Kidney epithelial cell (primary cell): ENCODE results near the gene MAP7. TPM values are rescaled to one million over a fixed set of nuclear protein-coding genes. Genes with fewer than 3 reads are reported as not detected.

Experiments used
- DNase-seq: peaks from one replicate; pipeline ENCODE4 v3.0.0-alpha.2; 2010; ENCODE audit warnings: low read depth
- H3K27me3 ChIP-seq: 2 replicates; pipeline ENCODE4 v1.6.0; 2011; ENCODE audit warnings: low read length; ENCODE audit not compliant: control insufficient read depth, insufficient read depth
- H3K36me3 ChIP-seq: 2 replicates; pipeline ENCODE4 v1.5.1; 2011; ENCODE audit warnings: low read length; ENCODE audit not compliant: control insufficient read depth, insufficient read depth
- H3K4me3 ChIP-seq: 2 replicates; pipeline ENCODE4 v1.5.1; 2011; ENCODE audit warnings: low read depth, mild to moderate bottlenecking, control low read depth, low read length
- CTCF ChIP-seq: IDR thresholded peaks from 2 replicates; pipeline ENCODE4 v1.5.1; 2011; ENCODE audit warnings: mild to moderate bottlenecking, moderate library complexity, low read length, control low read depth, inconsistent platforms; ENCODE audit not compliant: insufficient read depth, poor library complexity, severe bottlenecking
- total RNA-seq: library from RNA; depleted of rRNA; stranded (reverse); fragments of >200 nt; gene quantifications from 2 replicates; pipeline ENCODE4 v1.2.3, GENCODE V29; 2015

MAP7 gene
- total RNA-seq, 1 donor from 2014 or later, result 17.6 TPM

- peaks cover 2% of the 10 kb centered on the region for H3K27me3 ChIP-seq
- no peaks in the 10 kb centered on the region for H3K36me3 ChIP-seq
- no peak overlapping the region for H3K4me3 ChIP-seq
- no peak for TF ChIP-seq CTCF
- no peak for DNase-seq
Observed at GRCh38 chr6:136334853-136335252, 215.4 kb downstream of the MAP7 start.

- no peak for DNase-seq
- H3K4me3 ChIP-seq, result no peak overlapping the region
- H3K27me3 ChIP-seq, result peaks cover 2% of the 10 kb centered on the region
- no peak for TF ChIP-seq CTCF
- H3K36me3 ChIP-seq, result no peaks in the 10 kb centered on the region
Observed at GRCh38 chr6:136334465-136334846, 215.8 kb downstream of the MAP7 start.

- no peak for DNase-seq
- peaks cover 2% of the 10 kb centered on the region for H3K27me3 ChIP-seq
- H3K36me3 ChIP-seq, result no peaks in the 10 kb centered on the region
- TF ChIP-seq CTCF, result no peak
- H3K4me3 ChIP-seq, result no peak overlapping the region
Observed at GRCh38 chr6:136333824-136334464, 216.3 kb downstream of the MAP7 start.

- Histone ChIP-seq H3K4me3 (no peak overlapping the region), H3K27me3 (peaks cover 2% of the 10 kb centered on the region), H3K36me3 (no peaks in the 10 kb centered on the region)
- TF ChIP-seq CTCF, result no peak
- DNase-seq, result no peak
Observed at GRCh38 chr6:136331461-136331860, 218.8 kb downstream of the MAP7 start.

- Histone ChIP-seq H3K27me3 (peaks cover 2% of the 10 kb centered on the region), H3K4me3 (no peak overlapping the region), H3K36me3 (no peaks in the 10 kb centered on the region)
- TF ChIP-seq CTCF, result no peak
- no peak for DNase-seq
Observed at GRCh38 chr6:136330634-136331033, 219.6 kb downstream of the MAP7 start.

- Histone ChIP-seq H3K27me3 (no peaks in the 10 kb centered on the region), H3K4me3 (no peak overlapping the region), H3K36me3 (no peaks in the 10 kb centered on the region)
- peak; percentile 23 for DNase-seq
- no peak for TF ChIP-seq CTCF
Observed at GRCh38 chr6:136326038-136326553, 224.1 kb downstream of the MAP7 start.
